GM13976 (cell line): ENCODE measurements around the gene CBX6.

Source experiments
- DNase-seq: peaks from one replicate; pipeline ENCODE4 v3.0.0; 2012; ENCODE audit warnings: low spot score
- in situ Hi-C: fragments of 300-500 bp; cut with MboI; formaldehyde crosslinking; loops from one replicate; pipeline ENCODE4 v1.12.0; 2022; ENCODE audit warnings: low sequenced_read_pairs, mixed read lengths, inconsistent platforms; ENCODE audit not compliant: unreplicated experiment
- TF ChIP-seq, protein P1 (sequence below): IDR thresholded peaks from 2 replicates; pipeline ENCODE4 v1.5.1; 2012; ENCODE audit warnings: borderline replicate concordance, mild to moderate bottlenecking; ENCODE audit not compliant: insufficient read depth; ENCODE audit errors: extremely low read depth, missing control alignments, control extremely low read depth

The CBX6 gene

DNA sequence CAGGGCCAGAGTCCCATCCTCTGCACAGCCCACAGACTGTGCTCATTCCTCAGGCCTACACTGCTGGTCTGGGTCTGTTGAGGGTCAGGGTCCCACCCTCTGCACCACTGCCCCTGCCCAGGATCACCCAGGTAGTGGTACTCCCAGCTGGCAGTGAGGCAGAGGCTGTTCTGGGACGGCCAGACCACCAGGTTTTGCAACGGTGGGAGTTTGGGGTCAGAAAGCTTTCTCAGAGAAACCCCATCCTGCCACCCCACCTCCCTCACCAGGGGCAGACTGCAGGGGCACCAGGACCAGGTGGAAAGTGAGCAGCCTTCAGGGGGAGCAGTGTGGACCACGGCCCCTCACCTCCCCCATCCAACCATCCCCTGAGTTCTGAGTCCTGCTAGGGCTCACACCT, 39.0 kb downstream of the CBX6 start:
- in situ Hi-C loops: no loop called here
- no peak for DNase-seq
- TF ChIP-seq, protein P1, sequence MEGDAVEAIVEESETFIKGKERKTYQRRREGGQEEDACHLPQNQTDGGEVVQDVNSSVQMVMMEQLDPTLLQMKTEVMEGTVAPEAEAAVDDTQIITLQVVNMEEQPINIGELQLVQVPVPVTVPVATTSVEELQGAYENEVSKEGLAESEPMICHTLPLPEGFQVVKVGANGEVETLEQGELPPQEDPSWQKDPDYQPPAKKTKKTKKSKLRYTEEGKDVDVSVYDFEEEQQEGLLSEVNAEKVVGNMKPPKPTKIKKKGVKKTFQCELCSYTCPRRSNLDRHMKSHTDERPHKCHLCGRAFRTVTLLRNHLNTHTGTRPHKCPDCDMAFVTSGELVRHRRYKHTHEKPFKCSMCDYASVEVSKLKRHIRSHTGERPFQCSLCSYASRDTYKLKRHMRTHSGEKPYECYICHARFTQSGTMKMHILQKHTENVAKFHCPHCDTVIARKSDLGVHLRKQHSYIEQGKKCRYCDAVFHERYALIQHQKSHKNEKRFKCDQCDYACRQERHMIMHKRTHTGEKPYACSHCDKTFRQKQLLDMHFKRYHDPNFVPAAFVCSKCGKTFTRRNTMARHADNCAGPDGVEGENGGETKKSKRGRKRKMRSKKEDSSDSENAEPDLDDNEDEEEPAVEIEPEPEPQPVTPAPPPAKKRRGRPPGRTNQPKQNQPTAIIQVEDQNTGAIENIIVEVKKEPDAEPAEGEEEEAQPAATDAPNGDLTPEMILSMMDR: no peak

DNA sequence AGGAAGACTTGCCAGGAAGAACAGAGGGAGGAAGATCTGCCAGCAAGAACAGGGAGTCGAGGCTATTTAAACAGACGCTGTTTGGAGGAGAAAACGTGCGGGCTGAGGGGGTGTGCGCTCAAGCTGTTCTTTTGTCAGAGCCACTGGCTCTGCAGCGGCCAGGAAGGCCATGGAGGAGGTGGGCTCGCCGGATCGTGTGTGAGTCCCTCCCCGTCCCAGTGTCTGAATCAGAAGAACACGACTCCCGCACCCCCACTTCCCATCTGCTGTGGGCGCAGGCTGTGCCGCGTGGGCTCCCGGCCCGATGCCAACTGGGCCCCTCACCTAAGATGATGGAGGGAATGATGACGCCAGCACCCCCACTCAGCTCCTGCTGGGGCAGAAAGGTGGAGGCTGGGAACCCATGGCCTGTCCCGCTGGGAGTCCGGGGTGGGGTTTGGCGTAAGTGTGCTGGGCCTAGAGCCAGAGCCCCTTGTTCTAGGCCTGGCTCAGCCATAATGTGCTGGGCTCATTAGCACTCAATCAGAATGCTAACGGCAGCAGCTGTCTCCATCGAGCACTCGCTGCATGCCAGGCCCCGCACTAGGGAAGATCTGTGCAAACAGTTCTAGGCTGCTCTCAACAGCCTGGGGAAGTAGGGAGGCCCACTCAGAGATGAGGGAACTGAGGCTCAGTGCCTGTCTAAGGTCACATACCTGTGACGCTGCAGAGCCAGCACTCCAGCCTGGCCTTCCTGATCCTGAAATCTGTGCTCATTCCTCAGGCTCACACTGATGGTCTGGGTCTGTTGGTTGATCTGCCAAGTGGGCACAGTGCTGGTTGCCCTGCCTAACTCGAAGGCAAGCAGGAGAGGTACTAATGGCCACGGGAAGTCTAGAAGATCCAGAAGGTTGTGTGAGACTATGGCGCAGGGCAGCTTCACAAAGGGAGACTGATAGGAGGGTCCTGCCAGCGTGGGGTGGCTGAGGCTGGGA, 39.7 kb downstream of the CBX6 start:
- DNase-seq: no peak
- TF ChIP-seq, protein P1: no peak
- in situ Hi-C loops: no loop called here

DNA sequence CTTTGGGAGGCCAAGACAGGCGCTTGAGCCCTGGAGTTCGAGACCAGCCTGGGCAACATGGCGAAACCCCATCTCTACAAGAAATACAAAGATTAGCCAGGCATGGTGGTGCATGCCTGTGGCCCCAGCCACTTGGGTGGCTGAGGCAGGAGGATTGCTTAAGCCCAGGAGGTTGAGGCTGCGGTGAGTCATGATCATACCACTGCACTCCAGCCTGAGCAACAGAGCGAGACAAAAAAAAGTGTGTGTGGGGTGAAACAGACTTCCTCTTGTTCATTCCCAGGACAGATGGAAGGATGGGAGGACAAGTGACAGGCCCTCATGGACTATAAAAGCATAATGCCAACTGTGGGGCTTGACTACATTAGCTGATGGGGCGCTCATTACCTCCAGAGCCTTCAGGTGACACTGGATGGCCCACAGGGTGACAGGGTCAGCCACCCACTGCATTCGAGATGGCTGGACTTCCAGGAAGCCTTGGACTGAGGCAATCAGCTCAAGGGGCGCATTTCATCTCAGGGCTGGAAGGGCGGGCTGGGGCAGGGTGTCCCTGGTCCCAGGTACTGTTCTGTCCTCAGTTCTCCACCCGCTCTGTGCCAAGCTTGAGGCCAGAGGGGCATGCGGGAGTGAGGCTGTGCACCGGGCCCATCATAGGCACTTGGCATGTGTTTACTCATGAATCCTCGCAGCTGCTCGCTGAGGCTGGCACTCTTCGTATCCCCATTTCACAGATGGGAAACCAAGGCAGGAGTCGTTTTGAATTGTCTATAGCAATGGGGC, 40.7 kb downstream of the CBX6 start:
- no peak for DNase-seq
- in situ Hi-C loops: no loop called here
- TF ChIP-seq, protein P1: no peak

DNA sequence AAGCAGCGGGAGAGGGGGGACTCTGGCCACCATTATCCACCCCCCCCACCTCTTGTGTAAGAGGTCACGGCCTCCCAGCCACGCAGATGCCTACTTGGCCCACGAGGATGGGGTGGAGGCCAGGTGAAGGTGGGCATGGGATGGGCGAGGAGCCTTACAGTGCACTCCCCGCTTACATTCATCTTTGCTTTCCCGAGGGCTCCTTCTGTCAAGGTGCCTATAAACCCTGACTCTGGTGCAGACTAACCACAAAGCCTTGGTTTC, 41.2 kb downstream of the CBX6 start:
- in situ Hi-C loops: no loop called here
- TF ChIP-seq, protein P1: no peak
- DNase-seq: no peak

DNA sequence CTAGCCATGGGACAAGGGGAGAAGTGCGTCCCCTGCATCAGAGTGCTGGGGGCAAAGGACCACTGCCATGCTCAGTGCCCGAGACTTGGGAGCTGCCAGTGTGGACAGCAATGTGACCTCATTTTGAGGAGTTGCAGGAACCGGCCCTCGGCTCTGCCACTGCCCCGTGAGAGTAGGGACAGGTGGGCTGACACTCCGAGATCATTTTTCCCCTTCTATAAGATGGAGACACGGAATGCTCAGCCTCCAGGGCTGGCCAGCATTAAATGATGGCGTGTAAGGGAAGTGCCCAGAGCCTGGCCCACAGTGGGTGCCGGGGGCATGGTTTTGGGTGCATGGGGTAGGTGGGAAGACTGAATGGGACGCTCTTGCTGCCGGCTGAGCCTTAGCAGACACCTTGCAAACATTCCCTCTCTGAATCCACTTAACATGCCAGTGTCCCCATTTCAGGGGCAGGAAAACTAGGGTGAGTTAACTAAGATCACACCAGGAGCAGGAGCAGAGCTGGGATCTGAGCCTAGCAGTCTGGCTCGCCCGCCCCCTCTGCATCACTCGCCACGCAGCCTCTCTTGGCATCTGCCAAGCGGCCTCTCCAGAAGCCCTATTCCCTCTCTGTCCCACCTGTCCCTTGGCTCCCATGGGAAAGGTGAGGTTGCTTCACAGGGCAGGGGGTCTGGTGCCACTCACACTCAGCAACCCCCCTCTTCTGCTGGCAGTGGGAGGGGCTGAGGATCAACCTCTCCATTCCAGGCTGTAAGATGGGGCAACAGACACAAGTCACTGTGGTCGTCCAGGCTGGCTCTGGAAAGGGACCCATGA, 41.8 kb downstream of the CBX6 start:
- no peak for DNase-seq
- TF ChIP-seq, protein P1: no peak
- in situ Hi-C loops: no loop called here

DNA sequence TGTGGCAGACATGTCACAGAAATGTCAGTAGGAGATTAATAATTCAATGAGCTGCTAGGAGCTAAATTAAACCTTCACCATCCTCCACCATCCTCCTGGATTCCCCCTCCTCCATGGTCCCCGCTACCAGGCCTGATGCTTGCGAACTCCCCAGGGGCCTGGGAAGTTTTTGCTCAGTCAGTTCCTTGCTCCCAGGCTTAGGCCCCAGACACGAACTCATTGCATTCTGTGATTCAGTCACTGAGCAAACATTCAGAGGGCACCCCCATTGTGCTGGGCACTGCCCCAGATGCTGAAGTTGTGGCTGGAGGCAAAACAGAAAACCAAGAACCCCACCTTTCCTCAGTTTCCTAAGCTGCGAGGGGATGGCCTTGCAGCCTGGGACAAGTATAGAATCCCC, 42.5 kb downstream of the CBX6 start:
- DNase-seq: no peak
- in situ Hi-C loops: no loop called here
- TF ChIP-seq, protein P1: no peak
